ENCODE results near the gene PSMA4.
"Not testable (repeated sequence)": the region's sequence is repeated elsewhere in the genome, so short reads cannot be mapped to it uniquely, and the experiment has no call there.

PSMA4 gene

GRCh38 chr15:78551902-78552301, 11.7 kb downstream of the PSMA4 start:
- no peak for DNase-seq (ENCODE audit: low spot score)

GRCh38 chr15:78552597-78552996, 12.4 kb downstream of the PSMA4 start:
- DNase-seq (ENCODE audit: low spot score), result no peak

DNA sequence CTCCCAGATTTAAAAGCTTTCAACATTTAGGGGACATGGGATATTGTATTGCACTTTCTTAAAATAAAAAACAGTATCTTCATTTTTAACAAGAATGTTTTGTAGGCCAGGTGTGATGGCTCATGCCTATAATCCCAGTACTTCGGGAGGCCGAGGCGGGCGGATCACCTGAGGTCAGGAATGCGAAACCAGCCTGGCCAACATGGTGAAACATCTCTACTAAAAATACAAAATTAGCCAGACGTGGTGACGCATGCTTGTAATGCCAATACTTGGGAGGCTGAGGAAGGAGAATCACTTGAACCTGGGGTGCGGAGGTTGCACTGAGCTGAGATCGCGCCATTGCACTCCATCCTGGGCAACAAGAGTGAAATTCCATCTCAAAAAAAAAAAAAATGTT, 20.0 kb downstream of the PSMA4 start:
- DNase-seq (ENCODE audit: low spot score), result not testable (repeated sequence)

- no peak for DNase-seq (ENCODE audit: low spot score)
Observed at GRCh38 chr15:78561490-78561889, 21.2 kb downstream of the PSMA4 start.

- no peak for DNase-seq (ENCODE audit: low spot score)
Observed at GRCh38 chr15:78563092-78563491, 22.8 kb downstream of the PSMA4 start.

DNA sequence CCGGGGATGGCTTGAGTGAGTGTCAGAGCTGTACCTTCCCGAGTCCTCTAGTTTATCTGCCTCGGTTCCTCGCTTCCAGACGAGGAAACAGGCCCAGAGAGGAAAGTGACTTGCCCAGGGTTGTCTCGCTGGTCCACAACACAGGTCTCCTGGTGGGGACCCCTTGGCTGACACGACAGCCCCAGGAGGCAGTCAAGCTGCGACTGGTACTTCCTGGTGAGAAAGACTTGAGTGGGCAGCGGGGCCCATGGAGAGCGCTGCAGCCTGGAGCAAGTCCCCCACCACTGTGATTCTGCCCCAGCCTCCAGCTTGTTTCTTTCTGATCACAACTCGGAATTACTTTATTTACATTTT, 24.5 kb downstream of the PSMA4 start:
- no peak for DNase-seq (ENCODE audit: low spot score)

DNA sequence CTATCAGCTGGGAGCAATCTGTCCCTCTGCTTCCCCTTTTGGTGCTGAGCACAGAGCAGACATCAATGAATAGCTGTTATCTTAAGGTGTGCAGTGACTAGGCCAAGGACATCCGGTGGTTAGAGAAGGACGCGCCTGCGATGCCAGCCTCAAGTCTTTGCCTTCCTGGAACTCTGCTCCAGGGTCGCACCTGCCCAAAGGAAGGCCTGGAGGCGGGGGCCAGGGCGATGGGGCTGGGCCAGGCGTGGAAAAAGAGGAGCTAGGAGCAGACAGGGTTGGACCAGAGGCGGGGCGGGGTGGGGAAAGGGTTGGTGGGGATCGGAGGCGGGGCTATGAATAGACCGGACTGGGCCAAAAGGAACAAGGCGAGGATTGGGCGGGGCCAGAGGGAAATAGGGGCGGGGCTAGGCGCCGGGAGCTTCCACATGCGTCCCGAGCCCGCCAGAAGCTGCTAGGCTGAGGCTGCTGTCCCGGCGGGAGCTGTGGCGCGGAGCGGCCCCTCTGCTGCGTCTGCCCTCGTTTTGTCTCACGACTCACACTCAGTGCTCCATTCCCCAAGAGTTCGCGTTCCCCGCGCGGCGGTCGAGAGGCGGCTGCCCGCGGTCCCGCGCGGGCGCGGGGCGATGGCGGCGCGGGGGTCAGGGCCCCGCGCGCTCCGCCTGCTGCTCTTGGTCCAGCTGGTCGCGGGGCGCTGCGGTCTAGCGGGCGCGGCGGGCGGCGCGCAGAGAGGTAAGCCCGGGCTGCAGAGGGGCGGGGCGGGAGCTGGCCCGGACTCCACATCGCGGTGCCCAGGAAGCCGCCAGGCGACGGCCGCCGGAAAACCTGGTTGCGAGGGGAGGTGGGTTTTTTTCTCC, 25.1 kb downstream of the PSMA4 start, which contains the start of gene CHRNA5:
Gene CHRNA5, plus strand, starts transcription at position 424 of the 854 bp plus-strand sequence. Its CDS starts 200 bp downstream, at position 624.
- peak; percentile 91 for DNase-seq (ENCODE audit: low spot score)

GRCh38 chr15:78565951-78566774, 25.9 kb downstream of the PSMA4 start:
- peak; percentile 52 for DNase-seq (ENCODE audit: low spot score)

DNA sequence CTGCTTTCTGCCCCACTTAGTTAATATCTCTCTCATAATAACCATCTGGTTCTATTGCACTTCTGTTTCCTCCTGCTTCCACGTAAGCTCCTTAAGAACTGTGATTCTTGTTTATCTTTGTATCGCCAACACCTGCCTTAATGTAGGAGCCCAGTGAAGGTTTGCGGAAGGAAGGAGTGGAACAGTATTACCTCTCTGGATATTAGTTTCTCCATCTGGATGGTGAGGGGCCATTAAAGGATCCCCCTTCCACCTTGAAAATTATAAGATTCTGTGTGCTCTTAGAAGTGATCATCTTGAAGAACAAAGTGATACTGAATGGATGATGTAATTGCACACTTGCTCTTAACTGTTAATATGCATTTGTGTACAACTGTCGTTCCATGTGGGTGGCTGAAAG, 27.3 kb downstream of the PSMA4 start:
- no peak for DNase-seq (ENCODE audit: low spot score)

DNA sequence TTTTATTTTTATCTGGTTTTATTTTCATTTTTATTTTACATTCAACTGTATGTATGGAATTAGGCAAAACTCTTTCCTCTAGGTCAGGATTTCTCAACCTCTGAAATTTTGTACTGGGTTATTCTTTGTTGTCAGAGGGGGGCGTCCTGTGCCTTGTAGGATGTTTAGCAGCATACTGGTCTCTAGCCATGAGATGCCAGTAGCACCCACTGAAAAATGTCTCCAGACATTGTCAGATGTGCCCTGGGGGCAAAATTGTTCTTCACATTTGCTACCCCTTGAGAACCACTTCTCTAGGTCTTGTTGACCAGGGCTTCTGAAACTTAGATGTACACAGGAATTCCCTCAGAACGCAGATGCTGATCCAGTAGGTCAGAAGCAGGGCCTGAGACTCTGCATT, 30.5 kb downstream of the PSMA4 start:
- DNase-seq (ENCODE audit: low spot score), result peak; percentile 15

DNA sequence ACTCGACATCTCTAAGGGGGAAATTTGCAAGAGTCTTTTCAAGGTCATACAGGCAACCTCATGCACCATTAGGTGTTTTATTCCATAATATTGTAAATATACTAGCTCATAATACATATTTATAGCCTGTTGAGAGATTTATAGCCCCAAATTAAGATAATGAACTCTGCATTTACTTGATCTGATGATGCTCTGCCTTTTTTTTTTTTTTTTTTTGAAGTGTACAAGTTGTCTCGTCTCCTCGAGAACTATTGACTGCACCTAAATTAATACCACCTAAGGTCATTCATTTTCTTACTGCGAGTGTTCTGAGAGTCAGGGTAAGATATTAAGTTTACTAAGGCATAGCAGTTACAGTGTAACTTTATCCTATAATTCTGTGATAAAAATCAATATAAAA, 31.1 kb downstream of the PSMA4 start:
- no peak for DNase-seq (ENCODE audit: low spot score)

- DNase-seq (ENCODE audit: low spot score), result no peak
Observed at GRCh38 chr15:78573416-78573815, 33.2 kb downstream of the PSMA4 start.

DNA sequence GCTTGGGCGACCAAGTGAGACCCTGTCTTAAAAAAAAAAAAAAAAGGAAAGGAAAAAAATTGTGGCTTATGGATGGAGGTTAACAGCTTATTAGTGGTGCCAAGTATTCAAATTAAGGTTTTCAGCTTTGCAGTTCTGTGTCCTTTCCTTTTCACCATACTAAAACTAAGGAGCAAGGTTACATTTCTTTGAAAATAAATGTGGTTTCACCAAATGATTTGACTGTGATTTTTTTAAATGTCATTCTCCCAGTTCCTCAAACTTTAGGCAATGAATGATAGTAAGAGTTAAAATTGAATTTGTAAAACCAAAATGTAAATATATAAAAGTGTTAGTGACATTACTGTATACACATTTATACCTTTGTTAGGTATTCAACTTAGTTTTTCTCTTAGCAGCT, 34.7 kb downstream of the PSMA4 start:
- no peak for DNase-seq (ENCODE audit: low spot score)

- DNase-seq (ENCODE audit: low spot score), result no peak
Observed at GRCh38 chr15:78597583-78597982, 57.3 kb downstream of the PSMA4 start.

- DNase-seq (ENCODE audit: low spot score), result no peak
Observed at GRCh38 chr15:78598348-78598747, 58.1 kb downstream of the PSMA4 start.

DNA sequence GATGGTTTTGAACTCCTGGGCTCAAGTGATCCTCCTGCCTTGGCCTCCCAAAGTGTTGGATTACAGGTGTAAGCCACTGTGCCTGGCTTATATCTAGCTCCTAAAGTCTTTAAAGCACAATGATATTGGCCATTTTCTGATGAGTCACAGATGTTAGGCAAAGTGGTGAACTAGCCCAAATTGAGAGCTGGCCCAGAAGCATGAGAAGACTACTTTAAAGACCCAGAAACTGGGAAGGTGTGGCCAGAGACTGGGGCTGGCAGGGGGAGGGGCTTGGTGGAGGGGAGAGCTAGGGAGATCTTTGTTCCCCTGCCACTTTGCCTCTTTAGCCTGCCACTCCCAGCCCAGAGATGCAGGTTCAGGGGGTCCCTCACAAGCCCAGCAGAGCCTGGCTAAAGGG, 58.9 kb downstream of the PSMA4 start:
- DNase-seq (ENCODE audit: low spot score), result no peak

Data from HuH-7 (cell line).